Measurements from ENCODE around the gene CTPS1.
A peak's percentile ranks its signal among the peaks of the same experiment; 100 is the strongest.

The CTPS1 gene

DNA sequence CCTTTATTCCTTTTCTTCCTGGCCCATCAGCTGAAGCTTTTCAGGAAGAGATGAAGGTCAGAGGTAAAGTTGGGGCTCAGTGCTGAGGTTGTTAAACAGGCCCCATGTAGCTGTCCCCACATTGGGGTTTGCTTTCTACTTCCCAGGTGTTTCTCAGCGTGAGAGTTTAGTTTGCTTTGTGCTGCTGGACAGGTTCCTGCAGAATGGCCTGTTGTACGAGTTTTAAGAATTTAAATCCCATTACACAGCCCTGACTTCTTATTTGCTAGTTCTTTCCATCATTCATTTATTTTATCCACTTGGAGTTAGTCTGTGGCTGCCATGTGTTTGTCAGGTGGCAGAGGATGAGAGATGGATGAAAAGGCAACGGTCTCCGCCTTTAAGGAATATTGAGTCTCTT lies 19.2 kb downstream of the CTPS1 start:
- DNase-seq (ENCODE audit: low spot score): no peak

- no peak for DNase-seq (ENCODE audit: low spot score)
Measured at GRCh38 chr1:41003127-41003639, 23.7 kb downstream of the CTPS1 start.

GRCh38 chr1:41003640-41004220 lies 24.2 kb downstream of the CTPS1 start:
- peak; percentile 94 for DNase-seq (ENCODE audit: low spot score)

- DNase-seq (ENCODE audit: low spot score): no peak
Measured at GRCh38 chr1:41005876-41006275, 26.4 kb downstream of the CTPS1 start.

- DNase-seq (ENCODE audit: low spot score): no peak
Measured at GRCh38 chr1:41006942-41007865, 27.7 kb downstream of the CTPS1 start.

DNA sequence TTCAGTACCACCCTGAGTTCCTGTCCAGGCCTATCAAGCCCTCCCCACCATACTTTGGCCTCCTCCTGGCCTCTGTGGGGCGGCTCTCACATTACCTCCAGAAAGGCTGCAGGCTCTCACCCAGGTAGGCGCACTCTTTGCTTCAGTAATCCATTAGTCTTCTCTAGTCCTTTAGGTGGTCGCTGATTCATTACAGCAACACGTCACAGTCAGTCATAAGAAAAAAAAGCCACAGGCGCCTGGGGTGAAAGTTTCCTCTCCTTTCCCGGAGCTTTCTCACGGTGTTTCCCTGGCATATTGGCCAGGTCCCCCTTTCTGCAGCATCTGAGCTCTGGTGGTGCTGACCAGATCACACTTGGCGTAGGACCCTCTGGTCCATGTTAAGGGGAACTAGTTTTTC lies 30.0 kb downstream of the CTPS1 start:
- DNase-seq (ENCODE audit: low spot score): no peak

DNA sequence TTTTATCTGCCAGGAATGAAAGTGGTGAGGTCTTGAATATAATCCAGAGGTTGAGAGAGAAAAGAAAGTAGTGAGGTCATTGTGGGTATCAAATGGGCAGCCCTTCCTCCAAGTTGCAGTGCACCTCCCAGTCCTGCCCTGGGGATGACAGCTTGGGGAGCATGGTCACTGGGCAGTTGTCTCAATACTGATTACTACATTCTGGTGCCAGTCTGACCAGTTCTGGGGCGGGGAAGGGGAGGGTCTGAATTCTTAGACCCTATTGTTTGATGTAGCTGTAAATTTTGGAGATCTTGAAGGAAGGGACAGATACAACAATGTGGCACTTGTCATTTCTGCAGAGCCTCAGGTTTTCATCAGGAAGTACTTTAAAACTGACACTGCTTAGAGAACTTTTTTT lies 30.8 kb downstream of the CTPS1 start:
- no peak for DNase-seq (ENCODE audit: low spot score)

GRCh38 chr1:41013024-41013423 lies 33.5 kb downstream of the CTPS1 start:
- no peak for DNase-seq (ENCODE audit: low spot score)

DNA sequence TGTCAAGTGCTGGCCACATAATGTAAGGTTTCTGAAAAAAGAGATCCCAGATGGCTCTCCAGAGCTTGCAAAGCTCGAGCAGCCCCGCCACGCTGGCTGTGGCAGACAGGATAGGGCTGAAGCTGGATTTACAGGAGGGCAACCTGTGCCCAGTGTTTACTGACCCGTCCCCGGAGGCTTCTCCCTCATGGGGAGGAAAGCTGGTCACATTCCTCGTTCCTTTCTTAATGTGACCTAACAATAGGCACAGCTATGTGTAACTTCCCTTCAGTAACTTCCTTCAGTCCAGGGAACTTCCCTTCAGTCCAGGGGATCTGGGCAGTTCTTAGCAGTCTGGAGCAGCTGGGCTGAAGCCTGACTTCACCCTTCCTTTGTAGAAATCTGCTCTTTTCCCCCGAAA lies 34.3 kb downstream of the CTPS1 start:
- no peak for DNase-seq (ENCODE audit: low spot score)

DNA sequence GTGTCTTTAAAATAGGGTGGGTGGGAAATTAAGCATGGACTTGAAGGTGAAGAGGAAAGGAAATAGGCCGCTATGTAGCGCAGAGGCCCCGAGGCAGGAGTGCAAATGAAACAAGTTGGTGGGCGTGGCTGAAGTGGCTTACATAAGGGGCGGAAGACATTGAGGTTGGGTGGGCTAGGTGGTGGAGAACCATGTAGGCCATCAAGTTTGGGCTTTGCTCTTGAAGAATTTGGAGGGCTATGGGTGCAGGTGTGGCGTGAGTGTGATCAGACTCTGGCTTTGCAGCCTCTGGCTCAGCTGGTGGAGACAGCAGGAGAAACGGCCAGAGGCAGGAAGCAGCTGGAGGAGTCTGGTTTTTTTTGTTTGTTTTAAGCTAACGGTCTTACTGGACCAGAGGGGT lies 35.4 kb downstream of the CTPS1 start:
- no peak for DNase-seq (ENCODE audit: low spot score)

DNA sequence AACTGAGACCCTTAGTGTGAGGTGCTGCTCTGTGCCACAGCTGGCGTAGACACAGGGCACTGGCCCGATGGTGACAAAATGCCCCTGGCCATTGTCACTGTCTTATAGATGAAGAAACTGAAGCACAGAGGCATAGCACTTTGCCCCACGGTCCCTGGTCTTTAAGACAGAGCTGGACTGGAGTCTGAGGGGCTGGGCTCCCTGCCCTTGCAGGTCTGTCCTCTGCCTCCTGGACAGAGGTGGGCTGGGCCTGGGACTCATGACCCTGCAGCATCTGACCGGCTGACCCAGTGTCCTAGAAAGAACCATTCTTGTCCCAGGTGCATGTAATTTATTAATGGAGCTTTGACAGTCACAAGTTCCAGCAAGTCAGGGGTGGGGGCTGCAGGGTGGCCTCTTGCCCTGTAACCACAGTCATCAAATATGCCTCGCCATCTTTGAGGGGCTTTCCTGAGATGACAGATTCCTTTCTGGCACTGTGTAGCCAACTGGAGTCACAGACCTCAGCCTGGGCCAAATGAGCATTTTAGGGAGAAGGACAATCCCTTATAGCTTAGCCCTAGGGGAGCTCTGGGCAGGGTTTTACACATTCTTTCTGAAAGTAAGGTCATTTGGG lies 35.9 kb downstream of the CTPS1 start:
- no peak for DNase-seq (ENCODE audit: low spot score)

- no peak for DNase-seq (ENCODE audit: low spot score)
Measured at GRCh38 chr1:41015897-41016470, 36.5 kb downstream of the CTPS1 start.

GRCh38 chr1:41017141-41018017 lies 37.9 kb downstream of the CTPS1 start:
- DNase-seq (ENCODE audit: low spot score): no peak

GRCh38 chr1:41018018-41018410 lies 38.5 kb downstream of the CTPS1 start:
- no peak for DNase-seq (ENCODE audit: low spot score)

- DNase-seq (ENCODE audit: low spot score): no peak
Measured at GRCh38 chr1:41019353-41019745, 39.9 kb downstream of the CTPS1 start.

- no peak for DNase-seq (ENCODE audit: low spot score)
Measured at GRCh38 chr1:41020109-41020576, 40.6 kb downstream of the CTPS1 start.

GRCh38 chr1:41020654-41021053 lies 41.2 kb downstream of the CTPS1 start:
- no peak for DNase-seq (ENCODE audit: low spot score)

GRCh38 chr1:41021526-41022308 lies 42.2 kb downstream of the CTPS1 start, which contains the start of gene SLFNL1:
Gene SLFNL1, minus strand, starts transcription at chr1:41021725. Its CDS starts 1,065 bp downstream, at chr1:41020660.
- no peak for DNase-seq (ENCODE audit: low spot score)

- no peak for DNase-seq (ENCODE audit: low spot score)
Measured at GRCh38 chr1:41022424-41022823, 42.9 kb downstream of the CTPS1 start.

DNA sequence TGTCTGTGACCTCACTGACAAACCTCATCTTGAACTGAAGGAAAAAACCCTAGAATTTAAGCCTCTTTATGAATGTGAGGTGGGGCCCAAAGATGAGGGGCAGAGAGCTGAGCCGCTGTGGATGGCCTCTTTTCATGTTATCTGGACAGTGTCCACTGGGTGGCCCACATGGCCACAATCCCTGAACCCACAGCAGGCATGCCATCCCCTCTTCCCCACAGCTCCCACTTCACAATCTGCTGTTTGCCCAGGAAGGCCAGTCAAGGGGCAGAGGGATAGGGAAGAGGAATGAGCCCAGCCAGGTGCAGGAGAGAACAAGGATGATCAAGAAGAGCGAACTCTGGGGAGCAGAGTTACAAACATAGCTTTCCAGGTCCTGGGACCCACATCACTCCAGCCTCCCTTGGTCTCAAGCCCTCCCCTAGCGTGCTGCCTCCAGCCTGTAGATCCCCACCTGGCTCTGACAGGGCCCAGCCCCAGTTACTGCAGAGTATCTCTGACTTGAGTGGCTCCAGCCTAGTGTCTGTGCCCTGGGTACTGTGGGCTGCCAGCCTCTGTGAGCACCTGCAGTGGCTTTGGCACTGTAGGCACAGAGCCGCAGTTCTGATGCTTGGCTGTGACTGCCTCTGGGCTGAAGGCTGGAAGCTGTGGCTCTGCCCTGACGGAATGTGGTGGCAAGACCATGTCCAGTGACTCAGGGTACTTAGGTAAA lies 43.9 kb downstream of the CTPS1 start:
- no peak for DNase-seq (ENCODE audit: low spot score)

Data from activated CD4-positive, alpha-beta T cell treated with anti-CD3 and anti-CD28 coated beads, Interleukin-2, Interleukin-4, amounts not matched to agents 100 ng/mL and 50 ng/mL, durations not matched to agents 16 hours and 8 hours (primary cell).